ENCODE results near the gene DALRD3.
"Not testable (repeated sequence)": the region's sequence is repeated elsewhere in the genome, so short reads cannot be mapped to it uniquely, and the experiment has no call there.

DALRD3 gene

GRCh38 chr3:49021213-49021812, 2.9 kb upstream of the DALRD3 start:
- DNase-seq (ENCODE audit: low read depth) = peak; percentile 98

DNA sequence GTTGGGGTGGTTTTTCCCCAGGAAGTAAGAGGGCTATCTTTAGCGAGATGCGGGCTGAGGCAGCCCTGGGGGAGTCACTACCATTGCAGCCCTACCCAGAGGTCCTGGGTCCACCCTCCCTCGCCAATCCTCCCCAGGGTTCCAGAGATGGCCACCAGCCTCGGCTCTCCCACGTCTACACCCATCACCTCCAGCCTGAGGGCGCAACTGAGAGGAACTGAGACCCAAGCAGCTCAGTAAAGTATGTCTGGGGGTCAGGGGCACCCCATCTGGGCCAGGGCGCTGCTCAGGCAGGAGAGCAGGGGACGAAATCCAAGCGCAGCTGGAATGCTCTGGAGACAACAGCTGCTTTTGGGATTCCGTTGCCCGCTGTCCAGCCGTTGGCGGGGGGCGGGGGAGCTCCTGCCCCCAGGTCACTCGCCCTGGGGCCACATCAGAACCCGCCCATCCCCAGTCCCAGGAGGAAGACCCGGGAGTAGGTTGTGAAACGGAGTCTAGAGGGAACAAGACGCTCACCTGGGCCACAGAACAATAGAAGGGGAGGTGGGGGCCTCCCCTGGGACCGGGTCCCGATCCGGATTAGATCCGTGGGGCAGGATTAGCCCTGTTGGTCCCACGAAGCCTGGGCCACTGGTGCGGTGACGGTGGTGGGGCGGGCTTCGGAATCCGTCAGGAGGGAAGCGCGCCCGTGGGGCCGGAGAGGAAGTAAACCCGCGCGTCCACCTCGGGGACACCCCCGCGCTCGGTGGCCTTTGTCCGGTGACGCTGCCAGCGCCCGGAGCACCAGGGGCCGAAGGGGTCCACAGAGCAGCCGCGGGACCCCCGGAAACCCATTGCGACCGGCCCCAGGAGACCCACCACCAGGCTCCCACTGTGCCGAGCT, 2.2 kb upstream of the DALRD3 start:
- no peak for DNase-seq (ENCODE audit: low read depth)

DNA sequence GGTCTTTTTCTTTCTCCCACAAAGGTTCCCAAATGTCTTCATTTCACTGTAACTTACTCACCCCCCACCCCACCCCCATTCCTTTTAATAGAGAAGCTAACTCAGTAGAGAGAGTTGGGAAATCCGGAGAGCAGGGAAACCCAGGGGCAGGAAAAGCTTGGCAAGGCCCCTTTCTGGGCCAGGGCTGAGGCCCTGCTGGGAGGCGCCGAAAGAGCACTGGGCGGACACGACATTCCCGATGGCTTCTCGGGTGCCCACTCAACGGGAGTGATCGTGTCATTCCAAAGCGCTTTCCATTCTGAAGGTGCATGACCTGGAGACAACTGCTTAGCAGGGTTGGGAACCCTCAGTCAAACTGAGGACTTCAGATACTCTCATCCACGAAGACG, 1.6 kb upstream of the DALRD3 start:
- DNase-seq (ENCODE audit: low read depth) = no peak

GRCh38 chr3:49018707-49019006, 277 bp upstream of the DALRD3 start:
- no peak for DNase-seq (ENCODE audit: low read depth)

DNA sequence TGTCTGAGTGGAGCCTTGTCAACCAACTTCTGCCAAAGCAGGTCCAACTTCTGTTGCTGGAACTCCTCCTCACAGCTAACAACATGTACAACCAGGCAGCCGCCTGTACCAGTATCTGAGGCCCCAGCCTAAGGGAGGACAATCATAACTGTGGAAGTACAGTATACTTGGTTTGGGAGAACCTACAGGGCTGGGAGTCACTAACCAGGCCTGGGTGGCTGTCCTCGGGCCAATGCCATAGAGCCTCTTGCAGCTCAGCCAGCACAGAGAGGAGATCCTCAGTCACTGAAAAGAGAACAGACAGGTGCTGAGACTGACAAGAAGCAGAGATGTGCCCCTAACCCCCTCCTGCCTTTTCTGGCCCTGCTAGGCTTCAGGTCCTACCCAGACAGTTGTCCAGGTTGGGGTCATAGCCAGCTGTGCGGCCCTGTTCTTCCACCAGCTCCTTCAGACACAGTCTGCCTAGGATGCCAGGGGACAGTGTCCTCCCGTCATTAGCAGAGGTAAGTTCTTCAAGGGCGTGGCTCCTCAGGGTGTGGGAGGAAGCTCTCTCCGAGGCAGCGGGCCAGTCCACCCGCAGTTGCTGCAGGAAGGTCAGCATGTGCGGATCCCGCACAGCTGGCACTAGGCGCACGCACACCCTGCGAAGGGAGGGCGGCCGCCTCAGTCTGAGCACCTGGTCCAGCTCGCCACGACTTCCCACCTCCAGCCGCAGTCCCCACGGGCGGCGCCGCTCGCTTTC, 980 bp downstream of the DALRD3 start:
- DNase-seq (ENCODE audit: low read depth) = no peak

DNA sequence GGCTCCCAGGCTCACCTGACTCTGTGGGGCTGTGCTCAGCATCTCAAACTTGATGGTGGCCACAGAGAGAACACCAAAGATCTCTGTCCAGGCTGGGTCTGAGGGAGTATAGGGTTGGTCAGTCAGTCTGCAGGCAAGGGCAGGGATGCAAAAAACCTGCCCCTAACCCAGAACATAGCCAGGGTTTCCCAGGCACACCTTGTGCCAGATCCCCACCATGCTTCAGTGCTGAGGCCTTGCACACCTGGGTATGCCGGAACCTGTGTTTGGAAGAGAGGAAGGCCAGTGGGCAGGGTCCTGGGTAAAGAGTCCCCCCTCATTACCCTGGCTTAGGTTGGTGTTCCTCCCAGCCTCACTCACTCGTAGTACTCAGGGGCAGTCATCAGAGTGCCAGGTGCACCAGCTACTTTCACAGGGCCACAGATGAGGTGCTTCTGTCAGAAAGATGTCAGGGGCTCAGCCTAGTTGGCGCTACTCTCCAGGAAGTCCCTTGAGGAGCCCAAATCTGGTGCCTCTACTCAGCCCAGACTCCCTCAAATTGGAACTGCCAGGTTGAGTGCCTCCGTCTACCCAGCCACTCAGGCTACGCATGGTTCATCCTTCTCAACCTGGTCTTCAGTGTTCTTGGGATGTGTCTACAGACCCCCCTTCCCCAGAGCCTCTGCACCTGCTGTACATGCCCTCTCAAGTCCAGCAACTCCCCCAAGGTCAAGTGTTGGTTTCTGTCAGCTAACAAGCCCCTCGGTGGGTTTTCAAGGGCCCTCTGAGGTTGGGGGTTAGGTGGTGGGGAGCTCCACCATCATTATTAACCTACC, 1.8 kb downstream of the DALRD3 start:
- no peak for DNase-seq (ENCODE audit: low read depth)

- DNase-seq (ENCODE audit: low read depth) = no peak
These were observed 2.6 kb downstream of the DALRD3 start for GRCh38 chr3:49015765-49016164.

DNA sequence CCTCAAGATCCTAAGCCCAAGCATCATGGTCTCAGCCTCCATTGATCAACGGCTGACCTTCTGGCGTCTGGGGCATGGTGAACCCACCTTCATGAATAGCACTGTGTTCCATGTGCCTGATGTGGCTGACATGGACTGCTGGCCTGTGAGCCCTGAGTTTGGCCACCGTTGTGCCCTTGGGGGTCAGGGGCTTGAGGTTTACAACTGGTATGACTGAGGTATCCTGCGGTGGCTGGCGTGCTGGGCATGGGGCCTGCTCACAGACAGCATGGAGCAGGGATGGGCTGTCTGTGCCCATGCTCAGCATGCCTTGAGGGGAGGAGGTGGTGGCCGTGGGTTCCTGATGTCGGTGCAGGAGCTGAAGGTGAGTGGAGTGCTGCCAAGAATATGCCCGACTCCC, 3.3 kb downstream of the DALRD3 start:
- DNase-seq (ENCODE audit: low read depth) = no peak

DNA sequence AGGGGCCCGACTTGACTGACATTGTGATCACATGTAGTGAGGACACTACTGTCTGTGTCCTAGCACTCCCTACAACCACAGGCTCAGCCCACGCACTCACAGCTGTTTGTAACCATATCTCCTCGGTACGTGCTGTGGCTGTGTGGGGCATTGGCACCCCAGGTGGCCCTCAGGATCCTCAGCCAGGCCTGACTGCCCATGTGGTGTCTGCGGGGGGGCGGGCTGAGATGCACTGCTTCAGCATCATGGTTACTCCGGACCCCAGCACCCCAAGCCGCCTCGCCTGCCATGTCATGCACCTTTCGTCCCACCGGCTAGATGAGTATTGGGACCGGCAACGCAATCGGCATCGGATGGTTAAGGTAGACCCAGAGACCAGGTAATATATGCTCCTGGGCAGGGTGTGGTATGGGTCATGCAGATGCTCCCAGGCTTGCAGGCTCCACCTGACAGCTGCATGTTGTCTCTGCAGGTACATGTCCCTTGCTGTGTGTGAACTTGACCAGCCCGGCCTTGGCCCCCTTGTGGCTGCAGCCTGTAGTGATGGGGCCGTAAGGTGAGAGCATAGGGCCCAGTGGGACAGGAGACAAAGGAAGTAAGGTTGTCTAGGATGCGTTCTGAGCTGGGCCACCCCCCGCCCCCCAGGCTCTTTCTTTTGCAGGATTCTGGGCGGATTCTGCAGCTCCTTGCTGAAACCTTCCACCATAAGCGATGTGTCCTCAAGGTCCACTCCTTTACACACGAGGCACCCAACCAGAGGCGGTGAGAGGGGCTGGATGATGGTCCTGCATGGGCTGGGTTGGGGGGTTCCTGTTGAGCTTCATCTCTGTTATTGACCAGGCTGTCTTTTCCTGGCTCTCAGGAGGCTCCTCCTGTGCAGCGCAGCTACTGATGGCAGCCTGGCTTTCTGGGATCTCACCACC, 4.4 kb downstream of the DALRD3 start:
- no peak for DNase-seq (ENCODE audit: low read depth)

DNA sequence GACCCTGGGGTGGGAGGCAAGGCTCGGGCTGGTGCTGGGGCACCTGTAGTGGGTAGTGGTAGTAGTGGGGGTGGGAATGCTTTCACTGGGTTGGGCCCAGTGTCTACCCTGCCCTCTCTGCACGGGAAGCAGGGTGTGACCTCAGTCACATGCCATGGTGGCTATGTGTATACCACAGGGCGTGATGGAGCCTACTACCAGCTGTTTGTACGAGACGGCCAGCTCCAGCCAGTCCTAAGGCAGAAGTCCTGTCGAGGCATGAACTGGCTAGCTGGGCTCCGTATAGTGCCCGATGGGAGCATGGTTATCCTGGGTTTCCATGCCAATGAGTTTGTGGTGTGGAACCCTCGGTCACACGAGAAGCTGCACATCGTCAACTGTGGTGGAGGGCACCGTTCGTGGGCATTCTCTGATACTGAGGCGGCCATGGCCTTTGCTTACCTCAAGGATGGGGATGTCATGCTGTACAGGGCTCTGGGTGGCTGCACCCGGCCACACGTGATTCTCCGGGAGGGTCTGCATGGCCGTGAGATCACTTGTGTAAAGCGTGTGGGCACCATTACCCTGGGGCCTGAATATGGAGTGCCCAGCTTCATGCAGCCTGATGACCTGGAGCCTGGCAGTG, 5.2 kb downstream of the DALRD3 start:
- DNase-seq (ENCODE audit: low read depth) = no peak

- DNase-seq (ENCODE audit: low read depth) = no peak
These were observed 5.9 kb downstream of the DALRD3 start for GRCh38 chr3:49012441-49013017.

- DNase-seq (ENCODE audit: low read depth) = no peak
These were observed 9.0 kb downstream of the DALRD3 start for GRCh38 chr3:49009396-49009795.

DNA sequence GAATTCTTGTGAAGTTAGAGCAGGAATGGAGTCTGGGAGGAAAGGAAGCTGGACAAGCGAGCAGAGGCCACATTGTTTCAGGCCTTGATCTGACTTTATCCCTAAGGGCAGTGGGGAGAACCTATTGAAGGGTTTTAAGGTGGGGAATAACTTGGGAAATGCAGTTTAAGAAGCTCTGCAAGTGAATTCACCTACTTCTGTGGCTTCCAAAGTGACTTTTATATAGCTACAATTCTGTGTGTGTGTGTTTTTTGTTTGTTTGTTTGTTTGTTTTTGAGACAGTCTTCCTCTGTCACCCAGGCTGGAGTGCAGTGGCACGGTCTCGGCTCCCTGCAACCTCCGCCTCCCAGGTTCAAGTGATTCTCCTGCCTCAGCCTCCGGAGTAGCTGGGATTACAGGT, 9.8 kb downstream of the DALRD3 start:
- DNase-seq (ENCODE audit: low read depth) = not testable (repeated sequence)

GRCh38 chr3:49007771-49008528, 10.4 kb downstream of the DALRD3 start:
- peak; percentile 94 for DNase-seq (ENCODE audit: low read depth)

- peak; percentile 97 for DNase-seq (ENCODE audit: low read depth)
These were observed 11.2 kb downstream of the DALRD3 start, which contains the start of gene WDR6 for GRCh38 chr3:49007068-49007770. TSS of gene WDR6 (plus strand) at chr3:49007391. CDS start at chr3:49007432, 41 bp downstream.

GRCh38 chr3:49006408-49007067, 11.8 kb downstream of the DALRD3 start:
- DNase-seq (ENCODE audit: low read depth) = no peak

- no peak for DNase-seq (ENCODE audit: low read depth)
These were observed 12.4 kb downstream of the DALRD3 start for GRCh38 chr3:49005998-49006397.

DNA sequence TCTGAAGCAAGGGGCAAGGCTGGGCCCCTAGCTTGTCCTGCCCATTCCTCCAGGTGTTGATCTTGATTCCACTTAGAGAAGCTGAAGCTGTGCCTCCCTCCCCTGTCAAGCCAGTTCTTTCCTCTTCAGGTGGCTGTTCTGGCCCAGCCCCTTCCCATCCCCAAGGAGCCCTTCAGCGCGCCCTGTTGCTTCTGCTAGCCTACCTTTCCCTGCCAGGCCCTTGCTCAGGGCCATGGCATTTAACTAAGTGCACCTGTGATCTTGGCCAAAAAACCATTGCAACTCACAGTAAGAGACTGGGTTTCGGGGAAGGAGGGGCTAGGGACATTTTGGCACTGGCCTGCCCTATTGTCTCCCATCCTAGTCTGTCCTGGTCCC, 13.1 kb downstream of the DALRD3 start:
- DNase-seq (ENCODE audit: low read depth) = no peak

Data from stimulated activated CD4-positive, alpha-beta T cell treated with anti-CD3 and anti-CD28 coated beads, Interleukin-2, amount 100 ng/mL, for 4 hours (primary cell).